IPS-18c (cell line): Measurements from ENCODE around the gene ABHD15.

ENCODE experiments used
- H3K4me3 ChIP-seq: 2 replicates; pipeline ENCODE4 v1.7.0; 2013; ENCODE audit warnings: low read depth, mild to moderate bottlenecking, low read length, moderate library complexity; ENCODE audit not compliant: insufficient read depth
- H3K9me3 ChIP-seq: one replicate; pipeline ENCODE4 v1.6.1; 2013; ENCODE audit warnings: mild to moderate bottlenecking, low read length, moderate library complexity; ENCODE audit not compliant: control insufficient read depth, insufficient read depth

The ABHD15 gene

DNA sequence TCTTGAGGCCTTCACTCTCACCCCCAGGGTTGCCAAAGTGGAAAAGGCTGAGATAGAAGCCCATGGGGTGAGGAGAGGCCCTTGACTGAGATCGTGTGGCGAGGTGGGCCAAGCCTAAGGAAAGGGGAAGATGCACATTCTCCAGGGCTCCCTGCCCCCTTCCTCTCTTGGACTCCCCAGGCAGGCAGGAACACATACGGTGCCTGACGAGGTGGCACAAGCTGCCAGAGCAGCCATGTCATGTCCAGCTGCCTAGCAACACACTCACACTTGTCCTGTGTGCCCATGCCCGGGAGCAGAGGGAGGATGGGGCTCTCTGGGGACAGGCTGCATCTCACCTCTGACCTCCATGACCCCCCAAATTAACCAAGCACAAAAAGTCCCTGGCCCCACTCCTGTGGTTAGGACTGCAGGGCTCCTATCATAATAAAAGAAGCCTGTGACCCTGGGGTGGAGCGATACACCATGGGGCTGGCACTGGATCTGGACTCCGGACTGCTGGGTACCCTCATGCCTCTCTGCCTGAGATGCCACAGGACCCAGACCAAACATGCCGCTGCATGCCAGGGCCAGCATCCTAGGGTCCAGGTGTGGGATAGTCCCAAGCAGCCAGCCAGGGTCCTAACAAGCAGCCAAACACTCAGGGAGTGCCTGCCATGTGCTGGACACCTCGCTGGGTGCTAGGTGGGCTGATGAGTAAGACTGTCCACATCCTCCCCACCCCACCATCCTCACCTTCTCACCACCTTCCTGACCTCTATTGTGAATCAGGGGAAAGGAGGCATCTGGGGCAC lies 20.0 kb upstream of the ABHD15 start:
- no peaks in the 10 kb centered on the region for H3K9me3 ChIP-seq
- H3K4me3 ChIP-seq = no peak overlapping the region

DNA sequence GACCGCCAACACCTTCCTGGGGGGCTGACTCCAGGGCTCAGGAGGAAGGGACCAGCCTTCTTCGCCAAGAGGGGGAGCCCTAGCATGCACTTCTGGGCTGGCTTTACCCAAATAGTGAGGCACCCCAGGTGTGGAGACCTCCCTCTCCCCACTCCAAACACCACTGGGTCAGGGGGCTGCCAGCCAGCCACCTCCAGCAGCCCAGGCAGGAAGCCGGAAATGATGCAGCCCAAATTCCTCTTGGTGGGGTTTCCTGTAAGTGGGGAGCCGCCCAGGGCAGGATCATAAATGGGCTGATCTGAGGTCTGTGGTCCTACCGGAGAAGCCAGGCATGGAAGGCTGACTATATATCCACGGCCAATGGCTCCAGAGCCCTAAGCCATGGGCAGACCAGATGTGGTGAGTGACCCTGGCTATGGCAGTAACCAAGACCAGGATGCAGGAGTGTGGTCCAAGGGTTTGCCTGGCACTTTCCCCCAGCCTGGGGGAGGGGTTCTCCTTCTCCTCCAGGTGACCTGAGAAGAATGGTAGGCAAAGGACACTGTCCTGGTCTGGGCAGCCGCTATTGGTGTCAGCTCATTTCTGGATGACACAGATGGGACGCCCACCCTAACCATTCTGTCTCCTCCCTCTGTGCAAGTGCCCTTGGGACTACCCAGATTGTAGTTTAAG lies 18.4 kb upstream of the ABHD15 start:
- H3K9me3 ChIP-seq = no peaks in the 10 kb centered on the region
- no peak overlapping the region for H3K4me3 ChIP-seq

DNA sequence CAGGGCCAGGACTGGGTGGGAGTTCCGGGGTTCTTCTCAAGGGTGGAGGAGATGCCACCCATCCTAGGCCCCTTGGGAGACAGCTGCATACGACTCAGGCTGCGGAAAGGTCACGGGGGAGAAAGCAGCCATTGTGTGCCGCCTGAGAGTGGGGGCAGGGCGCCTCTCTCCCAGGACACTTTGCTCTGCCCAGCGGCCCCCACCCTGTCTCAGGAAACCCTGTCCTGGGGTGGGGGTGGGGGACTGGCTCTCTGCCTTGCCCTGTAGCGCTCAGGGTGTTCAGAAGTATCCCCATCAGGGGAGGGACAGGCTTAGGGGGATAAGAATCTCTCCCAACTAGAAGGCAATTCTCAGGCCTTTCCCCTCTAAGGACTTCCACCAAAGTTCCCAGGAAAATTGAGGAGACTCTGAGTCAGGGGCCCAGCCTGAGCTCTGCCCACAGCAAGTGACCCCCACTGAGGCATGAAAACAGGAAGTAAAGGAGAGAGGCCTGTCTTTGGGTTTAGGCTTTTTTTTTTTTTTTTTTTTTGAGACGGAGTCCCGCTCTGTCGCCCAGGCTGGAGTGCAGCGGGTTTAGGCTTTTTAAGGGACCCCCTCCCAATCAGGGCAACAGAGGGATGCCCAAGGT lies 17.7 kb upstream of the ABHD15 start:
- Histone ChIP-seq H3K4me3 (no peak overlapping the region), H3K9me3 (no peaks in the 10 kb centered on the region)

DNA sequence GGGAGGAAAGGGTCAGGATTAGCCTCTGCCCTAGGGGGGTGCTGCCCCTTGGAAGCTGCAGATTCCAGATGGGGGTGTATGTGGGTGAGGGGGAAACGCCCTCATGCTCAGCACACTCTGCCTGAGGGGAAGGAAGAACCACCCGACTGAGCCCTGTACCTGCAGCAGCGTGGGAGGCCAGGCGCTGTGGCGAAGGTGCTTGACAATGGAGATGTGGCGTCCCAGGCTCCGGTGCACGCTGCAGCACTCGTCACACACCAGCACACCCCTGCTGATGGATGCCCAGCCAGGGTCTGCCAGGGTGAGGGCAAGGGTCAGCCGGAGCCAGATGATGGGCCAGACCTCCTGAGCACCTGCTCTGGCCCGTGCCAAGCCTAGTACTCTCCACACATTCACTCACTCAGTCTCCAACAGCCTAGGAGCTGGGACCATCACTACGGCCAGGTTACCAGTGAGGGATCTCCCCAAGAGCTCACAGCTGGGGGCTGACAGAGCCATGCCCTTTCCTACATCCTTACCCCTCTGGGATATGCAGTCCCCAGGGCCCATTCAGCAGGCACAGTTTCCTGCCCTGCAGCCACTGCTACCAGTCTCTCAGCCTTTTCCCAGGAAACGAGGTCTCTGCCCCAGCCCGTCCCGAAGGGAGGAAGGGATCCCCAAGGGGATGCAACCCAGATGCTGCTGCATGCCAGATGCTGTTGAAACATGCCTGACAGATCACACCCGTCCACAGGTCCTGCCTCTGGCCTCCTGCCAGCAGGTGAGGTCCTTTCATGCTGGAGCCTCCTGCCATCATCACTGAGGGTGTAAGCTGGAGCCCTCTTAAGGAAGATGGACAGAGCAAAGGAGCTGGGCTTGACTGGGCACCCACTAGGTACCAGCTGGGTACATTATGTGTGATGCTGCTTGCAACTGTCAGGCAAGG lies 16.7 kb upstream of the ABHD15 start:
- Histone ChIP-seq H3K4me3 (no peak overlapping the region), H3K9me3 (no peaks in the 10 kb centered on the region)

DNA sequence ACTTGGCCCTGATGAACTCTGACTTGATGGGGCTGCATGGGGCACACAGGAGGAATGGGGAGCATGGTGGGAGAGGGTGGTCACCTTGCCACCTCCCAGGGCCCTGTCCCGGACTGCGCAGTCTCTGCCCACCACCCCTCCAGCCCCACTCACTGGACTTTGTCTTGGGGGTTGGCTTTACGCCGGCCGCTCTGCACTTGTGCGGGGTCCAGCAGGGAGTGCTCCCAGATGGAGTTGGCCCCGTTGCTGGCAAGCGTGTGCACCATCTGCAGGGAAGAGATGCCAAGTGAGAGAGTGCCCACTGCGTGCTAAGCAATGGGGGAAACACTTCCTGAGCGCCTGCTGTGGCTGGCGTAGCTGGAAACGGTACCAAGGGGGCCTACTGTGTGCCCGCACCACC lies 15.9 kb upstream of the ABHD15 start:
- H3K9me3 ChIP-seq = no peaks in the 10 kb centered on the region
- no peak overlapping the region for H3K4me3 ChIP-seq

DNA sequence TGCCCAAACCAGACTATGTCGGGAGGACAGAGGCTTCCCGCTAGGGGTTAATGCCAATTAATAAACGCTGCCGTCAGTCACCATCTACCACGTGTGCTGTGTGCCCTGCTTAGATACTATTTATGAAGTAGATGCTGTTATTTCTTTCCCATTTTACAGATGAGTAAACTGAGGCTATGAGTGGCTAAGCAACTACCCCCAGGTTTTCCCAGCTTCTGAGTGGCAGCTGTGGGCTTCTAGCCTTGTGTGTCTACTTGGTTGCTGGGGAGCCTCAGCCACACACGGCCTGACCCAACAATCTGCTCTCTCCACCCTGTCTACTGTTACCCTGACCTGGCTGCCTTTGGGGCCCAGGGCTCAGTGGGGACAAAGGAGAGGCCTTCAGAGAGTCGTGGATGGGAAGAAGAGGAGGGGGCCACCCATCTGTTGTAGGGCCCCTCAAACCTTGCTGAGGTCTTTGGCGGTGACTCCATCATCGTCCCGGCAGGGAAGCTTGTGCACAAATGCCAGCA lies 15.5 kb upstream of the ABHD15 start:
- Histone ChIP-seq H3K9me3 (no peaks in the 10 kb centered on the region), H3K4me3 (no peak overlapping the region)

DNA sequence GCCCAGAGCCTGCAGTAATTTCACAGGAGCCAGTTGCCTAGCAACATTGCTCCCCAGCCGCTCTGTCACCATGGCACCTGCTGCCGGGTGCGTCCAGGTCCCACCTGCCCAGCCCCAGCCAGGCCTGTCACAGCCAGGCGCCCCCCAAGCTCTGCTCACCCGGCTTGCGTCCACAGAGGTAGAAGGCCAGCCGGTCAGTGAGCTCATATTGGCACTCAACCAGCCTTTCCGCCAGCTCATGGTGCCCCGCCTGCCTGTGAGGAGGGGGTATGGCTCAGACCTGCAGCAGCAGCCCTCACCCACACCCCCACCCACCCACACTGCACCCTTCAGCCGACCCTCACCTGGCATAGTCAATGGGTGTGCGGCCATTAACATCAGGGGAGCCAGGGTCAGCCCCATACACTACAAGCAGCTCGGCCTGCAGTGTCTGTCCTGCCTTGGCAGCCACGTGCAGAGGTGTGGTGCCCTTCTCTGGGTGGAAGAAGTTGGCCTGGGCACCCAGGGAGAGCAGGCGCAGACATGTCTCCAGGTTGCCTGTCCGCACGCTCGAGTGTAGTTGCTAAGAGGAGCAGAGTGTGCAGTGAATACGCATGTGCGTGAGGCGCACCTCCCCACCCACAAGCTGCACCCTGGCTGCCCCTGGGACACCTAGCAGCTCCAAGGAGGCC lies 14.9 kb upstream of the ABHD15 start:
- Histone ChIP-seq H3K4me3 (no peak overlapping the region), H3K9me3 (no peaks in the 10 kb centered on the region)

DNA sequence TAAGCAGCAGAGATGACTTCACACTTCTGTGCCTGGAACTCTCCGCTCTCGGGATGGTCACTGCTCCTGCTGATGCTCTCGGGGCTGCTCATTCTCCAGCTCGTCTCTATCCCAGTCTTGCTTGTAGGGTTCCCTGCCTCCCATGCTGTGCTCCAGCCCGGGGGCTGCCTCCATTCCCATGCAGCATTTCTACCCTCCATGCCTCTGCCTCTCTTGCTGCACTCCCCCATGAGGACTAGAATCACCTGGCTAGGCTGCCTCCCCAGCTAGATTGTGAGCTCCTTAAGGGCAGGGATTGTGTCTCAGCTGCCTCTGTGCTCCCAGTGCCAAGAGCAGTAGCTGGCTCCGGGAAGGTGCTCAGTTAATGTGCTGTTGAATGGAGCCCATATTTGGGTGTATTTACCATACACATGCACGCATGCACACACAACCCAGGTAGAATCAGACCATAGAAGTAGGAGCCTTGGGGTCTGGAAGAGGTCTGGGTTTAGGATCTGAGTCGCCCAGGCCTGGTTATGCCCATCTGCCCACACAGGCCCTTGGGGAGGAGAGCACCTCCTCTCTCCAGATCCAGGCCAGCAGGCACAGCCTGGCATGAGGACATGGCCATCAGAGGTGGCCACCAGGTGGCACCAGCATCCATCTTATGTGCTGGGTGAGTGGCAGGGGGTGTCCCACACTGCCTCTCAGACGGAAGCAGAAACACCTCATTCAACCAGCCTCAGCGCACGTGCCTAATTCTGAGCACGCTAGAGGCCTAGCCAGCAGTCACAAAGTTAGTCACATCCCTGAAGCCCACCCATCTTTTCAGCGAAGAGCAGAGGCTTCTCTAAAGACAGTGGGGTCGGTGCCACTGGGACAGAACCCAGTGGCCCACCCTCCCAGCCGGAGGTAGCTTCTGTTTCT lies 13.3 kb upstream of the ABHD15 start:
- Histone ChIP-seq H3K9me3 (peaks cover 2% of the 10 kb centered on the region), H3K4me3 (no peak overlapping the region)

DNA sequence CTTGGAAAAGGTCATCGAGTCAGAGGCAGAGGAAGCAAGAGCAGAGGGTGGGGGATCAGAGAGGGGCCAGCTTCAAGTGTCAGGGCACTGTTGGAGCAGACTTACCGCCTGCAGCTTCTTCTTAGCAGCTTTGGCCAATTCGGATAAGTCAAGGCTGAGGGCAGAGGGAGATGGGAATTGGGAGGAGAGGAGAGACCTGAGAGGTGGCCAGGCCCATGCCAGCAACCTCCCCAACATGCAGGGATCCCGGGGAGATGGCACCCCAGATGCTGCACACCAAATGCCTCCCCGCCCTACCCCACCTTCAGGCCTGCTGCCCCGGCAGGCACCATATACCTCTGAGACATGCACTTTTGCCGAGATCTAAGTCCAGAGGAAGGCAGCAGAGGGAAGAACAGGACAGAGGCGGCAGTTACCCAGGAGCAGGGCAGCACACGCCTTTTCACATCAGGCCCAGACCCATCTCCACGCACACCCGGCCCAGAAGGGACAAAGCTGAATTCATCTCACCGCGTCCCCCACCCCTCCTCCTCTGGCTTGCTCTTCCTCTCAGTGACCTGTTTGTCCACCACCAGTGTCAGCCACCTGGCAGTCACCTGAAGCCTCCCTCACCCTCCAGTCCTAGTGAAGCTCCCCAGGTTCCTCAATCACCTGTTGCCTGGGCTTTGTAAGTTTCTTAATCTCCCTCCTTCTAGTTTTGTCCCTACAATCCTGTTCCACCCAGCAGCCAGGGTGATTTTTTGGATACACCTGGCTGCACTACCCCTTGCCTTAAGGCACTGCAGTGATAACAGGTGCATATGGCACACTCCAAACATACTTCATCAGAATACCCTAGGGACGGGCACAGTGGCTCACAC lies 12.0 kb upstream of the ABHD15 start:
- no peak overlapping the region for H3K4me3 ChIP-seq
- H3K9me3 ChIP-seq = peaks cover 2% of the 10 kb centered on the region

DNA sequence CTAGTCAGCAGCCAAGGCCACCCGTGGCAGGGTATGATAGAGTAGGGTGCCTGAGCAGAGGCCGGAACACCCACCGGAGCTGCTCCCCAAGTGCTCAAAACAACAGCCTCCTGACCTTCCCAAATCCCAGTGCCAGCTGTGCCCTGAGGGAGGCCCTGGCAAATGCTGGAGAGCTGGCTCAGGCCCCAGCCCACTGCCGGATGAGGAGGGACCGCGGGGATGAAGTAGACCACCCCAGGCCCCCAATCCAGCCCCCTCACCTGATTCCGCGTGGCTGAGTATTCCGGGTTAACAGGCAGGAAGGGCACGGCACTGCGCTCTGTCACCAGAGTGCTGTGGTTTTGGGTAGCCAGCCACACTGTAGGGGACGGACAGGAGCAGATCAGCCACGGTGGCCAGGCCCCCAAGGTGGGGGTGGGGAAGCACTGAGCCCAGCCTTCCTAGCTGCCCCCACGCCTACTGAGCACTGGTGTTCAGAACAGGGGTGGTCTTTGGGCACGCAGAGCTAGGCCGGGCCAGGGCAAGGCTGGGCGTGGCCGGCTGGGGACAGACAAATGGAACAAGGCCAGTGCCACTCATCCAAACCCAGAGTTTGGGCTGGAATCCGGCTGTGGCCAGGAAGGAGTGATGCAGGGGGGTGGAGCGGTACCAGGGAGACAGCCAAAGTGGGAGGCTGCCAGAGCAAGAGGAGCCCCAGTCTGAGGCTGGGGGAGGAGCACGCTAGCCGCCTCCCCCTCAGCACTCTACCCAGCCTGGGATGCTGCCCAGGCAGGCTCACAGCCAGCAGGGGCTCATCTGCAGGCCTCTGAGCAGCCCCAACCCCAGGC lies 10.8 kb upstream of the ABHD15 start:
- Histone ChIP-seq H3K4me3 (no peak overlapping the region), H3K9me3 (peaks cover 2% of the 10 kb centered on the region)

DNA sequence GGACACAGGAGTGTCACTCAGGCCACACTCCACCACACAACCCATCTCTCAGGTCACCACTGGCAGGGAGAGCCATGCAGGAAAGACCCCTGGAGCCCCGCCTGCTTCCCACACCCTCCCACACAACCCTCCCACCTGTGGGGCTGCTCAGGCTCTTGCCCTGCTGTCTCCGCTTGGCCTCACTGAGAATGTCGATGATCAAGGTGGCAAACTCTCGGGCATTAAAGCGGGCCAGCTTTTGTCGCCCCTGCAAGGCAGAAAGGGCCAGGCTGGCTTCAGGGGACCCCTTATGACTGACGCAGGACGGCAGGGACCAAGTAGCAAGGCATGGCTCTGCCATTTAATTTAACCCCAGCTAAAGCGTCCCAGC lies 10.1 kb upstream of the ABHD15 start:
- Histone ChIP-seq H3K9me3 (peaks cover 4% of the 10 kb centered on the region), H3K4me3 (no peak overlapping the region)

DNA sequence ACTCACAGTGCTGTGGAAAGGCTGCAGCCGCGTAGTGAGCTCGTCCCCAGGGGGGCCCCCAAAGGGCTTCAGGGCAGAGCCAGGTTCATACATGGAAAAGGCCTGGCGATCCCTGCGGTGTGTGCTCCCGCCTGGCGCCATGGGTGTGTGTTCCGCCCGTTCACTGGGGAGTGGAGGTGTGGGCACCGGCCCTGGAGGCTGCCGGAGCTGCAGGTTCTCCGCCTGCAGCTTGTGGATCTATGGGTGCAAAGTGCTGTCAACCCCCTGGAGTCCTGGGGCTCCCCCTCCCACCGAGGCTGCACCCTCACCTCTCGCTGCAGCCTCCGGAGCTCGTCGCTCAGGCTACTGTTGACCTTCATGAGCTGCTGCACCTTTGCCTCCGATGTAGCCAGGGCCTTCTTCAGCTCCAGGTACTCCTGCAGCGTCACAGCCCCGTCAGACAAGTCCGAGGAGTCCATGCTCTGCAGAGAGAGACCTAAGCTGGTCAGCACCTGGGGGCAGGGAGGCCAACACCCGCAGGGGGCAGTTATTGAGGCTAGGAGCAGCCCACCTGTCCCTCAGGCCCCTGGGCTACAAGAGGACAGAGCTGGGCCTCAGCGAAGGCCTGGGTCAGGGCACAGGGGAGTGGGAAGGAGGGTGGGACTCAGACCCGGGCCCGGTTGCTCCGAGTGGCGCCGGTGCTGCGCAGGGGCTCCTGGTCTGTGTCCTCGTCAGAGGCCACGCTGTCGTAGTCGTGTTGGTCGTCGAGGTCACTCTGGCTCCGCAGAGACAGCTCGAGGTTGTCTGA lies 9.6 kb upstream of the ABHD15 start:
- Histone ChIP-seq H3K9me3 (peaks cover 4% of the 10 kb centered on the region), H3K4me3 (no peak overlapping the region)

DNA sequence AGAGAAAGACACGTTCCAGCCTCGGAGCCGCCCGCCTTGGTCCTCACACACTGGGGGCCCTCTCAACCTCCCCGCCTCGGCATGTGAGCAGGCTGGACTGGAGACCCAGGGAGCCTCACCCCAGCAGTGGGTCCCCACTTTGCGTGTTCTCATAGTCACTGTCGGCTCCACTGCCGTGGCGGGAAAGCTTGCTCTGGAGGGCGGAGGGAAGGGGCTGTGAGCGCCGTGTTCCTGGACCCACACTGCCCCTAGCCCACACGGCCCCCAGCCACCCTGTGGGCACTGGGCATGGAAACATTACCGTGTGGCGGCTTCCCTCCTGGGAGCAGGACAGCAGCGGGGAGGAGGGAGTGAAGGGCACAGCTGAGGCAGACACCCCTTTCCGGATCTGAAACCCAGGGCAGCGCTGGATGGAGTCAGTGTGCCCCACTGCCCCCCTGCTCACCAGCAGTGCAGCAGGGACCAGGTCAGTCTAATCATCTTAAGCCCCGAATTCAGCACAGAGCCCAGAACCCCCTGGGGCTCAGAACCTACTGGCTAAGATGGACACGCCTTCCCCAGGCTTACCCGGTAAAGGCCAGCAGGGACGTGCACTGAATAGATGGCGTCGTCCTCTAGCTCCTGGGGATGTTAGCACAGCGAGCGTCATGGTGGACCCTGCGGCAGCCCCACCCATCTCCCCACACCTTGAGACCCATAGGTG lies 8.8 kb upstream of the ABHD15 start:
- Histone ChIP-seq H3K4me3 (no peak overlapping the region), H3K9me3 (peaks cover 4% of the 10 kb centered on the region)
